ENCODE data around the gene GALNT3.

GALNT3 gene

GRCh38 chr2:165778653-165779451 lies 15.2 kb downstream of the GALNT3 start:
- H3K27ac ChIP-seq (ENCODE audit: extremely low read depth, low read depth, low read length): no peak overlapping the region
- CTCF ChIA-PET: interaction anchor here (0.5 to 2.8 kb wide), 27 partner anchors 9 to 761 kb away, joined by 3 to 14 read pairs (median 4); no protein-coding TSS in a partner anchor
- no peaks in the 10 kb centered on the region for H3K9me3 ChIP-seq (ENCODE audit: control insufficient read depth, insufficient read depth, low read depth, low read length)
- H3K4me3 ChIP-seq (ENCODE audit: low read depth, low read length): no peak overlapping the region
- POLR2A ChIA-PET: no interaction called here
- peaks cover 25% of the 10 kb centered on the region; the same call in 1 of the 2 replicates for H3K4me1 ChIP-seq (ENCODE audit: control insufficient read depth, insufficient read depth, low read length)
- H3K36me3 ChIP-seq (ENCODE audit: control insufficient read depth in 2 of 2, insufficient read depth in 1 of 2, low read length in 2 of 2): peaks cover 0 to 3% of the 10 kb centered on the region in 2 experiments; a peak in 1 of 3 replicates
- TF ChIP-seq, protein P1, sequence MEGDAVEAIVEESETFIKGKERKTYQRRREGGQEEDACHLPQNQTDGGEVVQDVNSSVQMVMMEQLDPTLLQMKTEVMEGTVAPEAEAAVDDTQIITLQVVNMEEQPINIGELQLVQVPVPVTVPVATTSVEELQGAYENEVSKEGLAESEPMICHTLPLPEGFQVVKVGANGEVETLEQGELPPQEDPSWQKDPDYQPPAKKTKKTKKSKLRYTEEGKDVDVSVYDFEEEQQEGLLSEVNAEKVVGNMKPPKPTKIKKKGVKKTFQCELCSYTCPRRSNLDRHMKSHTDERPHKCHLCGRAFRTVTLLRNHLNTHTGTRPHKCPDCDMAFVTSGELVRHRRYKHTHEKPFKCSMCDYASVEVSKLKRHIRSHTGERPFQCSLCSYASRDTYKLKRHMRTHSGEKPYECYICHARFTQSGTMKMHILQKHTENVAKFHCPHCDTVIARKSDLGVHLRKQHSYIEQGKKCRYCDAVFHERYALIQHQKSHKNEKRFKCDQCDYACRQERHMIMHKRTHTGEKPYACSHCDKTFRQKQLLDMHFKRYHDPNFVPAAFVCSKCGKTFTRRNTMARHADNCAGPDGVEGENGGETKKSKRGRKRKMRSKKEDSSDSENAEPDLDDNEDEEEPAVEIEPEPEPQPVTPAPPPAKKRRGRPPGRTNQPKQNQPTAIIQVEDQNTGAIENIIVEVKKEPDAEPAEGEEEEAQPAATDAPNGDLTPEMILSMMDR (tag by site-specific recombination; IDR thresholded peaks at IDR 0.05): peak; percentile 46
- TF ChIP-seq, protein P2, sequence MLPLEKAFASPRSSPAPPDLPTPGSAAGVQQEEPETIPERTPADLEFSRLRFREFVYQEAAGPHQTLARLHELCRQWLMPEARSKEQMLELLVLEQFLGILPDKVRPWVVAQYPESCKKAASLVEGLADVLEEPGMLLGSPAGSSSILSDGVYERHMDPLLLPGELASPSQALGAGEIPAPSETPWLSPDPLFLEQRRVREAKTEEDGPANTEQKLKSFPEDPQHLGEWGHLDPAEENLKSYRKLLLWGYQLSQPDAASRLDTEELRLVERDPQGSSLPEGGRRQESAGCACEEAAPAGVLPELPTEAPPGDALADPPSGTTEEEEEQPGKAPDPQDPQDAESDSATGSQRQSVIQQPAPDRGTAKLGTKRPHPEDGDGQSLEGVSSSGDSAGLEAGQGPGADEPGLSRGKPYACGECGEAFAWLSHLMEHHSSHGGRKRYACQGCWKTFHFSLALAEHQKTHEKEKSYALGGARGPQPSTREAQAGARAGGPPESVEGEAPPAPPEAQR (tag by site-specific recombination; IDR thresholded peaks at IDR 0.05): no peak
- no peak for TF ChIP-seq IKZF3 (tag by site-specific recombination; IDR thresholded peaks at IDR 0.05)
- TF ChIP-seq ZNF664 (tag by site-specific recombination; IDR thresholded peaks at IDR 0.05): no peak
- TF ChIP-seq, protein P3, sequence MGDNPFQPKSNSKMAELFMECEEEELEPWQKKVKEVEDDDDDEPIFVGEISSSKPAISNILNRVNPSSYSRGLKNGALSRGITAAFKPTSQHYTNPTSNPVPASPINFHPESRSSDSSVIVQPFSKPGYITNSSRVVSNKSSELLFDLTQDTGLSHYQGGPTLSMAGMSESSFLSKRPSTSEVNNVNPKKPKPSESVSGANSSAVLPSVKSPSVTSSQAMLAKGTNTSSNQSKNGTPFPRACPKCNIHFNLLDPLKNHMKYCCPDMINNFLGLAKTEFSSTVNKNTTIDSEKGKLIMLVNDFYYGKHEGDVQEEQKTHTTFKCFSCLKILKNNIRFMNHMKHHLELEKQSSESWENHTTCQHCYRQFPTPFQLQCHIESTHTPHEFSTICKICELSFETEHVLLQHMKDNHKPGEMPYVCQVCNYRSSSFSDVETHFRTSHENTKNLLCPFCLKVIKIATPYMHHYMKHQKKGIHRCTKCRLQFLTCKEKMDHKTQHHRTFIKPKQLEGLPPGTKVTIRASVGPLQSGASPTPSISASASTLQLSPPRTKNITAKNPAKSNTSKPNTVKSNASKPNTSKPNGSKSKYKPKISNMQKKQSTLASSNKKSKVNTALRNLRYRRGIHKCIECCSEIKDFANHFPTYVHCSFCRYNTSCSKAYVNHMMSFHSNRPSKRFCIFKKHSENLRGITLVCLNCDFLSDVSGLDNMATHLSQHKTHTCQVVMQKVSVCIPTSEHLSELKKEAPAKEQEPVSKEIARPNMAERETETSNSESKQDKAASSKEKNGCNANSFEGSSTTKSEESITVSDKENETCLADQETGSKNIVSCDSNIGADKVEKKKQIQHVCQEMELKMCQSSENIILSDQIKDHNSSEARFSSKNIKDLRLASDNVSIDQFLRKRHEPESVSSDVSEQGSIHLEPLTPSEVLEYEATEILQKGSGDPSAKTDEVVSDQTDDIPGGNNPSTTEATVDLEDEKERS (tag by site-specific recombination; IDR thresholded peaks at IDR 0.05): 0 out of 2 replicates have a peak, but pooled peaks have one; percentile 50
- no peak for TF ChIP-seq ZBTB20 (tag by site-specific recombination; IDR thresholded peaks at IDR 0.05)
- TF ChIP-seq ZNF660 (tag by site-specific recombination; IDR thresholded peaks at IDR 0.05): no peak
- TF ChIP-seq ZSCAN4 (tag by site-specific recombination; IDR thresholded peaks at IDR 0.05): no peak
- TF ChIP-seq, protein P4, sequence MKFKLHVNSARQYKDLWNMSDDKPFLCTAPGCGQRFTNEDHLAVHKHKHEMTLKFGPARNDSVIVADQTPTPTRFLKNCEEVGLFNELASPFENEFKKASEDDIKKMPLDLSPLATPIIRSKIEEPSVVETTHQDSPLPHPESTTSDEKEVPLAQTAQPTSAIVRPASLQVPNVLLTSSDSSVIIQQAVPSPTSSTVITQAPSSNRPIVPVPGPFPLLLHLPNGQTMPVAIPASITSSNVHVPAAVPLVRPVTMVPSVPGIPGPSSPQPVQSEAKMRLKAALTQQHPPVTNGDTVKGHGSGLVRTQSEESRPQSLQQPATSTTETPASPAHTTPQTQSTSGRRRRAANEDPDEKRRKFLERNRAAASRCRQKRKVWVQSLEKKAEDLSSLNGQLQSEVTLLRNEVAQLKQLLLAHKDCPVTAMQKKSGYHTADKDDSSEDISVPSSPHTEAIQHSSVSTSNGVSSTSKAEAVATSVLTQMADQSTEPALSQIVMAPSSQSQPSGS (tag by site-specific recombination; IDR thresholded peaks at IDR 0.05; ENCODE audit: low read depth): no peak
- TF ChIP-seq TCF7L2 (IDR thresholded peaks at IDR 0.05; ENCODE audit: borderline replicate concordance, low read depth, low read length): no peak
- TF ChIP-seq, protein P5, sequence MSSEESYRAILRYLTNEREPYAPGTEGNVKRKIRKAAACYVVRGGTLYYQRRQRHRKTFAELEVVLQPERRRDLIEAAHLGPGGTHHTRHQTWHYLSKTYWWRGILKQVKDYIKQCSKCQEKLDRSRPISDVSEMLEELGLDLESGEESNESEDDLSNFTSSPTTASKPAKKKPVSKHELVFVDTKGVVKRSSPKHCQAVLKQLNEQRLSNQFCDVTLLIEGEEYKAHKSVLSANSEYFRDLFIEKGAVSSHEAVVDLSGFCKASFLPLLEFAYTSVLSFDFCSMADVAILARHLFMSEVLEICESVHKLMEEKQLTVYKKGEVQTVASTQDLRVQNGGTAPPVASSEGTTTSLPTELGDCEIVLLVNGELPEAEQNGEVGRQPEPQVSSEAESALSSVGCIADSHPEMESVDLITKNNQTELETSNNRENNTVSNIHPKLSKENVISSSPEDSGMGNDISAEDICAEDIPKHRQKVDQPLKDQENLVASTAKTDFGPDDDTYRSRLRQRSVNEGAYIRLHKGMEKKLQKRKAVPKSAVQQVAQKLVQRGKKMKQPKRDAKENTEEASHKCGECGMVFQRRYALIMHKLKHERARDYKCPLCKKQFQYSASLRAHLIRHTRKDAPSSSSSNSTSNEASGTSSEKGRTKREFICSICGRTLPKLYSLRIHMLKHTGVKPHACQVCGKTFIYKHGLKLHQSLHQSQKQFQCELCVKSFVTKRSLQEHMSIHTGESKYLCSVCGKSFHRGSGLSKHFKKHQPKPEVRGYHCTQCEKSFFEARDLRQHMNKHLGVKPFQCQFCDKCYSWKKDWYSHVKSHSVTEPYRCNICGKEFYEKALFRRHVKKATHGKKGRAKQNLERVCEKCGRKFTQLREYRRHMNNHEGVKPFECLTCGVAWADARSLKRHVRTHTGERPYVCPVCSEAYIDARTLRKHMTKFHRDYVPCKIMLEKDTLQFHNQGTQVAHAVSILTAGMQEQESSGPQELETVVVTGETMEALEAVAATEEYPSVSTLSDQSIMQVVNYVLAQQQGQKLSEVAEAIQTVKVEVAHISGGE (tag by site-specific recombination; conservative IDR thresholded peaks at IDR 0.05; ENCODE audit: low read depth): no peak
- TF ChIP-seq ZNF16 (tag by site-specific recombination; IDR thresholded peaks at IDR 0.05; ENCODE audit: low read depth): no peak
- no peak for TF ChIP-seq PRDM10 (tag by site-specific recombination; IDR thresholded peaks at IDR 0.05)
- TF ChIP-seq SETDB1 (IDR thresholded peaks at IDR 0.05; ENCODE audit: insufficient read length, low read length): peak; percentile 93
- TF ChIP-seq INSM2 (tag by site-specific recombination; IDR thresholded peaks at IDR 0.05): no peak
- no peak for TF ChIP-seq ZNF843 (tag by site-specific recombination; IDR thresholded peaks at IDR 0.05)
- no peak for TF ChIP-seq ZNF670 (tag by site-specific recombination; IDR thresholded peaks at IDR 0.05; ENCODE audit: low read depth)
